HG03342 (cell line): ENCODE data around the gene NR2C2.
A peak's percentile ranks its signal among the peaks of the same experiment; 100 is the strongest.

Experiments
- ATAC-seq: cut with Tn5 transposase; IDR thresholded peaks from one replicate; pipeline ENCODE4 v1.9.1; 2021; ENCODE audit warnings: mild to moderate bottlenecking, moderate library complexity; ENCODE audit not compliant: unreplicated experiment

The NR2C2 gene

GRCh38 chr3:14921034-14921616 lies 26.3 kb upstream of the NR2C2 start:
- peak; percentile 74 for ATAC-seq

DNA sequence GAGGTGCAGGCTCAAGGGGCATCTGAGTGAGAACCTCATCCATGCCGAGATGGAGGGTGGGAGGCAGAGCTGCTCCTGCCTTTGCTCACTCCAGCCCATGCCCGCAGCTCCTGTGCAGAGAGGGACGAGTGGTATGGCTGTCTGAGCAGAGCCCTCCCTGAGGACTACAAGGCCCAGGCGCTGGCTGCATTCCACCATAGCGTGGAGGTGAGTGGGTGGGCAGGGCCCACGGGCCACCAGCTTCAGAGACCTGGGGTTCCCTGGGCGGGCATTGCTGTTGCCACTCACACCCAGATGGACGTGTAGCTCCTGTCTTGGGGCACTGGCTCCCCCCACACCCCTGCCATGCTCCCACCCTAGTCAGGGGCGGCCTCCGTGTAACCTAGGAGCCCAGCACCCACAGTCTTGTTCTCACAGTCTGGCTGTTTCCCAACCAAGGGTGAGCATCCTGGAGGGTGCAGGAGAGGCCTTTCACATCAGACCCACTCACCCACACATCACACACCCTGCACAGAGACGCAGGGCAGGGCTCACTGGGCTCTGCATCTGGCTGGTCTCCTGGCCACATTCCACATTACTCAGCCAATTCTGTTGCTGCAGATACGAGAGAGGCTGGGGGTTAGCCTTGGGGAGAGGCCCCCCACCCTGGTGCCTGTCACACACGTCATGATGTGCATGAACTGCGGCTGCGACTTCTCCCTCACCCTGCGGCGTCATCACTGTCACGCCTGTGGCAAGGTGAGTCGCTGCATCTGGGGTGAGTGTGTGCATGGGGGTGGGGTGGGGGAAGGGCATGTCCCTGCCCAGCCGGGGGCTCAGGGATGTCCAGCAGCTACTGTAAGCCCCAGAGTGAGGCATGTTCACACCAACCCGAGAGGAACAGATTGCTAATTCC lies 25.3 kb upstream of the NR2C2 start:
- no peak for ATAC-seq

GRCh38 chr3:14922863-14923262 lies 24.5 kb upstream of the NR2C2 start:
- ATAC-seq: no peak

GRCh38 chr3:14923476-14923875 lies 23.9 kb upstream of the NR2C2 start:
- ATAC-seq: no peak

DNA sequence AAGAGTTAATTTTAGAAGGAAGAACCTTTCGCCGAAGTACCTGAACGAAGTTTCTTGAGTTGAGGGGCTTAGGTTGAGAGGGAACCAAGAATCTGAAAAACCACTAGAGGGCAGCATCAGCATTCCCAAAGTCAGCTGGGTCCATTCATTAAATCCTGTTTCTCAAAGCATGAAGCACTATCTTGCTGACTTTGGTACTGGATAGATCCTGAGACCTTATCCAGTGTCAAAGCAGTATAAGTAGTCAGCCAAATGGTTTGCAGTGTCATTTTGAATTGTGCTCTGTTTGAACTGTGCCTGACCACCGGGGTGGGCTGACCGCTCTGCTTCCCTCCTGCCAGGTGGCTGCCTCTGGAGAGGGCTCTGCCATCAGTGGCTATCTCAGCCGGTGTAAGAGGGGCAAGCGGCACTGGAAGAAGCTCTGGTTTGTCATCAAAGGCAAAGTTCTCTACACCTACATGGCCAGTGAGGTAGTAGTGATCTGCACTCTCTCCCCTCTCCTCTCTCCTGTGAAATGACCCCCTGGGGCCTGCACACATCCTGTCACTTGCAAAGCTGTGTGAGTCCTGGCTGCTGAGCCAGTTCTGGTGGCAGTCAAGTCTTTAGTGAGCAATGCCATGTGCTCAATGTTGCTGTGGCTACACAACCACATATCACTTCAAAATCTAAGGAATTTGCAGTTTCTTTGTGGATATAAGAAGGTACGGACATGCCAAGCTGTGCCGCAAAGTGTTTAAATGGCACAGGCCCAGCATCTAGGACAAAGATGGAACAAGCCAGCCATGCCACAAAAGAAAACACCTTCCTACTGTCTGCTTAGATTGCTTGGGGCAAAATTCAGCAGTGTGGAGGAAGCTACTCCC lies 21.4 kb upstream of the NR2C2 start:
- ATAC-seq: no peak

- ATAC-seq: no peak
Measured at GRCh38 chr3:14926592-14926991, 20.8 kb upstream of the NR2C2 start.

GRCh38 chr3:14927308-14927707 lies 20.1 kb upstream of the NR2C2 start:
- ATAC-seq: no peak

GRCh38 chr3:14929310-14930074 lies 17.9 kb upstream of the NR2C2 start:
- ATAC-seq: no peak

DNA sequence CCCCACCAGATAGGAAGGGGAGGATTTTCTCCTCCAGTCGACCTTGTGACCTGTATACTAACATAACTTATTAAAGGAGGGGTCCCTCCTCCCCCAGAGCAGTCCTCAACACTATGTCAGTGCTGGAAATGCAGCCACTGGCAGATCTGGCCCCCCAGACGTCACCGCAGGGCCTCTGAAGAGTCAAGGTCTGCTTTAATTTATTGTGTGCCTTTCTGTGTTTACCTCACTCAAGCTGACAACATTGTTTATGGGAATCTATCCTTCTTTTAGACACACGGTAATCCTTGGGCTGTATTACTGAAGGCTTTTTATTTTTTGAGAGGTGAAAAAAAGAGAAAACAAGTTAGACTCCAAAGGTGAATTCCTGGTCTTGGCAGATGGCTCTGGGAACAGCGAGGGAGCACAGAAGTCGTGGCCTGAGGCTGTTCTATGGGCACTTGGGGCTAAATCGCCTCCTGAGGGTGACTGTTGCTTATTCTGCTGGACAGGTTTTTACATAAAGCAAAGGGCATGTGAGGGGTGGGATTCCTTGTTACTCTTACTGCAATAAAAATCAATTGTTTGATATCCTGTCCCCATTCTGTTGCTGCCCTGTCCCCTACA lies 13.5 kb upstream of the NR2C2 start:
- no peak for ATAC-seq

DNA sequence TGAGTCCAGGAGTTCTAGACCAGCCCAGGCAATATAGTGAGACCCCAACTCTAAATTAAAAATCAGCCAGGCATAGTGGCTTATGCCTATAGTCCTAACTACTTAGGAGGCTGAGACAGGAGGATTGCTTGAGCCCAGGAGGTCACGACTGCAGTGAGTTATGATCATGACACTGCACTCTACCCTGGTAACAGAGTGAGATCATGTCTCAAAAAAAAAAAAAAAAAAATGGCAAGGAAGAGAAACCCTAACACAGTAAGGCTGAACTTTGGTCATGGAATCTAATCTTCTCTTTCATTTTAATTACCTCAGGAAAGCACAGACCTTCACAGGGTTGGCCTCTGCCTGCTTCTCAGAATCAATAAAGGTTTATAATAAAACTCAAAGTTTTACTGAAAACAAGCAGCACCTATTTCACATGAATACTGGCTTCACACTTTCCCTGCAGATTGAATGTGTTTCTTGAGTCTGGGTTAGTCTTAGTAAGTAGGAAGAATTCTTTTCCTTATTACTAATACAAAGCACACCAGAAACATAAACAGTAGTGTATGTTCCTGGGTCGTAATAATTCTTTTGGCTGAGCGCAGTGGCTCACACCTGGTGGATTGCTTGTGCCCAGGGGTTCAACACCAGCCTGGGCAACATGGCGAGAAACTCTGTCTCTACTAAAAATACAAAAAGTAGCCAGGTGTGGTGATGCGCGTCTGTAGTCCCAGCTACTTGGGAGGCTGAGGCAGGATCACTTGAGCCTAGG lies 11.6 kb upstream of the NR2C2 start:
- no peak for ATAC-seq

DNA sequence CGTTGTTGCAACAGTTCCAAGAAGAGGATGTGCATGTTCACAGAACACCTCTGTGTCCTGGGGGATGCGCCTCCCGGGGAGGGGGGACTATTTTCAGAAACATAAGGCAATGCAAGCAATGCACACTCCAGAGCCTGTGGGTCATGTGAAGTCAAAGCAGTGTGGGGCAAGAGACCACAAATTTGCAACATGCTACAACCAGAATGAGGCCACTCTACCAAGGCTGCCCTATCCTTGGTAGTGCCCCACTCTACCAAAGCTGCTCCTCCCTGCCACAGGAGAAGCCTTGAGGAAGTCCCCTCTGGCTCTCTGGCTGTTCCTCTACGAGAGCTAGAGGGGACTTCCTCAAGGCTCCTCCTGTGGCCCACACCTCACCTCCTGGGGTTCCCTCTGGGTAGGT lies 8.4 kb upstream of the NR2C2 start:
- ATAC-seq: no peak

DNA sequence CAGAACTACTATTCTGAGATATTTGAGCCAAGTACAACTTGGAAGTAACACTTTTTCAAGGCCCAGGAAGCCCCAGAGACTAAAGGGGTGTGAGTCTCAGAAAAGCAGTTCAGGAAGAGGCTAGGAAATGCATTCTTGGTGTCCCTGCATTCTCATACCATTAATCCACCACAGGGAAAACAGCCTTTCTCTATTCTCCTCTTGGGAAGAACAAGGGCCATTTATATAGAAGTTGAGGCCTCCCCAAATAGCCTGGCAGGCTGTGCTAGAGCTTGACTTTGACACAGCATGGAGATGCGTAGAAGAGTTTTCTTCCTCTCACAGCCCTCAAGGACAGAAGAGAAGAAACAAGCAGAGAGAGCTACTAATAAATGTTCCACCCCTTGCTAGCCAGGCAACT lies 5.5 kb upstream of the NR2C2 start:
- ATAC-seq: no peak

DNA sequence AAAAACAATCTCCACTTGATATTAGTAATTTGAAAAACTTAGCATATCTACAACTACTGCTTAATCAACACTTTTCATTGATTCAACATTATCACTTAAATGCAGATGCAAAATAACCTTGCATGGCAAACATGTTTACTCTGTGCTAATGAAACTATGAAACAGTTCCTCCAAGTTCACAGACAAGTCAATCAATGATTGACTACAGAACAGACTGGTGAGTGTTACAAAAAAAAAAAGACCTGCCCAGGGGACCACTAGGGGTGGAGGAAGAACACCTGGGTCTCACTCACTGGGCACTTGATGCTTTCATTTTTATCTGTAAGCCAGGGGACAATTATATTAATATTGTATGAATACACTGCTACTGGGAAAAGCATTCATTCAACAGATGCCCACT lies 4.3 kb upstream of the NR2C2 start:
- peak; percentile 21 for ATAC-seq

- ATAC-seq: no peak
Measured at GRCh38 chr3:14946236-14946635, 1.1 kb upstream of the NR2C2 start.

DNA sequence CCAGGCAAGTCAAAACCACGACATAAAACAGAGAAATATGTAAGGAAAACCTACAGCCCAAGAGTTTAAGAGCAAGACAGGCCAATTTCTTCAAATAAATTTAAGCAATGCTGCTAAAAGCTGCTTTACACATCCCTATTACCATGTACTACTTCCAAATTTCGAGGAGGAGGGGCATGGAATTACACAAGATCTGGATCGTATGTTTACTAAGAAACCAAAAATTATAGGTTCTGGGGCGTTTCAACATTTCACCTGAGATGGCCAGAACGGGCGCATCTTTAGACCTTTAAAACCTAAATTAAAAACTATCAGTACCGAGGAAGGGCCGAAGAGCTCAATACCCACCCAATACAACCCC lies 664 bp upstream of the NR2C2 start:
- no peak for ATAC-seq

GRCh38 chr3:14947886-14948608 lies 664 bp downstream of the NR2C2 start:
- ATAC-seq: peak; percentile 87

- ATAC-seq: no peak
Measured at GRCh38 chr3:14948609-14949038, 1.2 kb downstream of the NR2C2 start.

DNA sequence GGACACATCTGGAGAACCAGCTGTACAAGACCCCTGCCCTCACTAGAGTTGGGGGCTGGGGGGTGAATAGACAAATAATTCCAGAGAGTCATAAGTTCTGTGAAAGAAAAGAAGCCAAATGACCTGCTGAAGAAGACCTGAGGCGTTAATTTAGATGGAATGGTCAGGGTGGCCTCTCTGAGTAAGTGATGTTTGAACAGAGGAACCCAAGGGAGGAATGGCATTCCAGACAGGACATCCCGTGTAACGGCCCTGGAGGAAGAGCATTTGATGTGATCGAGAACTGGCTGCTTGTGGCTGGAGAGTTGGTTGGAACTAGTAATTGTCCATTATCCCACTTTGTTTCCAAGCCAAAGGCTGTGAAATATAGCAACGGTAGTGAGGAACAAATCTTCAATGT lies 1.7 kb downstream of the NR2C2 start:
- ATAC-seq: no peak

DNA sequence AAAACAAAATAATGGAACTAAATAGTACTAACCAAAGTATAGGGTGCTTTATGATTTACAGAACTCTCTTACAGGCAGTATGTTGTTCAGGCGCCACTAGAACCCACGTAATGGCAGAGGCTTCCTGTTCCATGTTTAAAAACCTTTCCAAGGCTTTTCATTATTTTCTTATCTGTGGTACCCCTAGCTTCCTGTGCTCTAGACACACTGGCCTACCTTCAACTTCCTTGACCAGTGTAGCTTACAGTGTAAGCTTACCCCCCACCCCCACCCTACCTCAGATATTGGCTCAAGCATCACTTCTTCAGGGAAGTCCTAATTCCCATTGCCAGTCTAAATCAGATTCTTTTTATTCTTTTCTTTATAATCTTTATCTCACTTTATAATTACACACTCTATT lies 2.9 kb downstream of the NR2C2 start:
- no peak for ATAC-seq
